IMR-90 (cell line): ENCODE data around the gene TMEM214. TPM values are rescaled to one million over a fixed set of nuclear protein-coding genes. Genes with fewer than 3 reads are reported as not detected.

Experiments used
- ATAC-seq: fragments of 200-7000 bp; cut with Tn5 transposase; 2 replicates; pipeline ENCODE4 v1.9.1; 2020; ENCODE audit warnings: low read depth, mild to moderate bottlenecking, moderate library complexity
- BruUV-seq: library from RNA; stranded (reverse); fragments of 400-500 nt; replicated peaks from 2 replicates; lab custom pipeline; 2021; lab: Mats Ljungman, UMichigan
- CTCF ChIA-PET: fragments of 300-600 bp; formaldehyde crosslinking; extraction: SDS; loops from one replicate; lab custom pipeline; 2021; ENCODE audit warnings: antibody characterized with exemption; lab: Yijun Ruan, JAX
- POLR2A ChIA-PET: fragments of 300-600 bp; sonication (Branson Sonifier 250); formaldehyde crosslinking; loops from one replicate; lab custom pipeline; 2022; ENCODE audit warnings: antibody characterized with exemption; ENCODE audit not compliant: unreplicated experiment; lab: Charles Lee
- DNase-seq: peaks from one replicate; pipeline ENCODE4 v3.0.0; 2013
- H2AFZ ChIP-seq: replicated peaks from 2 replicates; pipeline ENCODE3; 2013; ENCODE audit warnings: low read length, mild to moderate bottlenecking; ENCODE audit not compliant: poor library complexity
- H2AK5ac ChIP-seq: 2 replicates; pipeline ENCODE4 v1.6.1; 2013; ENCODE audit warnings: low read depth, low read length, inconsistent platforms
- H2AK9ac ChIP-seq: replicated peaks from 2 replicates; pipeline ENCODE3; 2013; ENCODE audit warnings: mild to moderate bottlenecking, low read depth, low read length, moderate library complexity; ENCODE audit not compliant: poor library complexity
- H2BK120ac ChIP-seq: 2 replicates; pipeline ENCODE4 v1.6.1; 2013; ENCODE audit warnings: low read depth, low read length, inconsistent platforms
- H2BK15ac ChIP-seq: 3 replicates; pipeline ENCODE4 v1.6.1; 2013; ENCODE audit warnings: low read depth, low read length, inconsistent platforms
- H2BK20ac ChIP-seq: 2 replicates; pipeline ENCODE4 v1.6.1; 2013; ENCODE audit warnings: low read depth, mild to moderate bottlenecking, inconsistent platforms, low read length, moderate library complexity
- H2BK5ac ChIP-seq: 2 replicates; pipeline ENCODE4 v1.6.1; 2013; ENCODE audit warnings: mild to moderate bottlenecking, low read depth, low read length, inconsistent platforms; ENCODE audit not compliant: poor library complexity, severe bottlenecking
- H3K14ac ChIP-seq: replicated peaks from 2 replicates; pipeline ENCODE4 v1.6.1; 2013; ENCODE audit warnings: low read depth, low read length, inconsistent platforms
- H3K18ac ChIP-seq: 2 replicates; pipeline ENCODE4 v1.6.1; 2013; ENCODE audit warnings: low read depth, low read length, control low read depth
- H3K23ac ChIP-seq: 2 replicates; pipeline ENCODE4 v1.6.1; 2013; ENCODE audit warnings: low read depth, low read length, inconsistent platforms
- H3K27ac ChIP-seq: 2 replicates; pipeline ENCODE4 v1.5.1; 2013; ENCODE audit warnings: mild to moderate bottlenecking, control low read depth, low read length; ENCODE audit not compliant: insufficient read depth
- H3K27me3 ChIP-seq: 2 replicates; pipeline ENCODE4 v1.6.1; 2013; ENCODE audit warnings: low read length; ENCODE audit not compliant: control insufficient read depth, insufficient read depth
- H3K36me3 ChIP-seq: 2 replicates; pipeline ENCODE4 v1.6.1; 2013; ENCODE audit warnings: low read length, mixed read lengths; ENCODE audit not compliant: control insufficient read depth, insufficient read depth
- H3K4ac ChIP-seq: 2 replicates; pipeline ENCODE4 v1.6.1; 2013; ENCODE audit warnings: low read depth, low read length, inconsistent platforms
- H3K4me1 ChIP-seq: 2 replicates; pipeline ENCODE4 v1.6.1; 2013; ENCODE audit warnings: low read length, mixed read lengths; ENCODE audit not compliant: control insufficient read depth, insufficient read depth
- H3K4me2 ChIP-seq: 2 replicates; pipeline ENCODE4 v1.6.1; 2013; ENCODE audit warnings: low read depth, mild to moderate bottlenecking, control low read depth, low read length, moderate library complexity
- H3K4me3 ChIP-seq: 2 replicates; pipeline ENCODE4 v1.5.1; 2013; ENCODE audit warnings: low read depth, mild to moderate bottlenecking, control low read depth, low read length, moderate library complexity; ENCODE audit not compliant: insufficient read depth
- H3K56ac ChIP-seq: 2 replicates; pipeline ENCODE4 v1.6.1; 2013; ENCODE audit warnings: low read length, inconsistent platforms; ENCODE audit not compliant: insufficient read depth; ENCODE audit errors: extremely low read depth
- H3K79me1 ChIP-seq, 2 experiments: 2 replicates each; pipeline ENCODE4 v1.6.1; 2013; ENCODE audit warnings: low read length in 2 of 2, inconsistent platforms in 1 of 2, low read depth in 1 of 2
- H3K9ac ChIP-seq: 2 replicates; pipeline ENCODE4 v1.6.1; 2013; ENCODE audit warnings: low read depth, low read length, control low read depth
- H3K9me1 ChIP-seq: 2 replicates; pipeline ENCODE4 v1.6.1; 2013; ENCODE audit warnings: low read length, inconsistent platforms; ENCODE audit not compliant: insufficient read depth
- H3K9me3 ChIP-seq: 2 replicates; pipeline ENCODE4 v1.6.1; 2013; ENCODE audit warnings: low read length; ENCODE audit not compliant: control insufficient read depth, insufficient read depth
- H4K20me1 ChIP-seq: 2 replicates; pipeline ENCODE4 v1.6.1; 2013; ENCODE audit warnings: low read length, inconsistent platforms; ENCODE audit not compliant: insufficient read depth
- H4K5ac ChIP-seq: 2 replicates; pipeline ENCODE4 v1.6.1; 2013; ENCODE audit warnings: mild to moderate bottlenecking, low read depth, low read length, control low read depth
- H4K8ac ChIP-seq, 2 experiments: 2 replicates each; pipeline ENCODE4 v1.6.1; 2013; ENCODE audit warnings: low read depth in 2 of 2, low read length in 2 of 2, control low read depth in 1 of 2, inconsistent platforms in 1 of 2
- H4K91ac ChIP-seq: 2 replicates; pipeline ENCODE4 v1.6.1; 2013; ENCODE audit warnings: low read depth, low read length, inconsistent platforms; ENCODE audit not compliant: insufficient read depth
- FOS ChIP-seq: fragments of 150-350 bp; IDR thresholded peaks from 2 replicates; pipeline ENCODE4 v1.6.1; 2016; ENCODE audit warnings: low read depth, low read length
- RAD21 ChIP-seq: IDR thresholded peaks from 2 replicates; pipeline ENCODE4 v1.6.1; 2012; ENCODE audit warnings: low read length, improper control_type of control experiment
- RFX5 ChIP-seq: IDR thresholded peaks from 2 replicates; pipeline ENCODE4 v1.8.0; 2012; ENCODE audit warnings: low read depth, mild to moderate bottlenecking, low read length, moderate library complexity
- WGBS, 2 experiments: methylation state at CpG; one replicate each; pipeline versions ENCODE4 v1.1.5 to v1.1.7; 2013; ENCODE audit warnings: missing lambda C conversion rate in 2 of 2; ENCODE audit not compliant: insufficient read length in 1 of 2; ENCODE audit errors: extremely low coverage in 2 of 2; 5-methylcytosine and 5-hydroxymethylcytosine counted together
- dilution Hi-C: fragments of 300-500 bp; cut with HindIII; formaldehyde crosslinking; loops from one replicate; pipeline ENCODE4 v1.14.3; 2018; ENCODE audit warnings: low sequenced_read_pairs; ENCODE audit not compliant: unreplicated experiment
- in situ Hi-C: fragments of 300-500 bp; cut with MboI; formaldehyde crosslinking; loops from 3 replicates; pipeline ENCODE4 v1.14.3; 2019; ENCODE audit warnings: low sequenced_read_pairs, inconsistent platforms, mixed read lengths
- intact Hi-C: fragments of 100-400 bp; cut with micrococcal nuclease; formaldehyde crosslinking; loops from 2 replicates; pipeline ENCODE4 v1.10.0; 2022
- polyA plus RNA-seq, 3 experiments: library from polyadenylated mRNA; depleted of rRNA; stranded (reverse); fragments of >200 nt; gene quantifications; 2 replicates each; pipeline ENCODE4 v1.2.3, GENCODE V29; 2012; ENCODE audit warnings: low replicate concordance in 1 of 3
- total RNA-seq: library from RNA; depleted of rRNA; stranded (reverse); fragments of >200 nt; gene quantifications from 2 replicates; pipeline ENCODE4 v1.2.3, GENCODE V29; 2012
- TF ChIP-seq, protein P1 (sequence below): fragments of 150-350 bp; IDR thresholded peaks from 2 replicates; pipeline ENCODE4 v1.6.1; 2017; ENCODE audit warnings: mild to moderate bottlenecking, antibody characterized with exemption, low read length, low read depth
- TF ChIP-seq, protein P2 (sequence below): conservative IDR thresholded peaks from 2 replicates; pipeline ENCODE4 v1.5.1; 2012; ENCODE audit warnings: mild to moderate bottlenecking, low read depth, low read length, improper control_type of control experiment

The TMEM214 gene
- total and polyA plus RNA-seq, 2 of the 4 experiments (the other 2 are of a cell fraction), result 32.1 to 121 TPM

DNA sequence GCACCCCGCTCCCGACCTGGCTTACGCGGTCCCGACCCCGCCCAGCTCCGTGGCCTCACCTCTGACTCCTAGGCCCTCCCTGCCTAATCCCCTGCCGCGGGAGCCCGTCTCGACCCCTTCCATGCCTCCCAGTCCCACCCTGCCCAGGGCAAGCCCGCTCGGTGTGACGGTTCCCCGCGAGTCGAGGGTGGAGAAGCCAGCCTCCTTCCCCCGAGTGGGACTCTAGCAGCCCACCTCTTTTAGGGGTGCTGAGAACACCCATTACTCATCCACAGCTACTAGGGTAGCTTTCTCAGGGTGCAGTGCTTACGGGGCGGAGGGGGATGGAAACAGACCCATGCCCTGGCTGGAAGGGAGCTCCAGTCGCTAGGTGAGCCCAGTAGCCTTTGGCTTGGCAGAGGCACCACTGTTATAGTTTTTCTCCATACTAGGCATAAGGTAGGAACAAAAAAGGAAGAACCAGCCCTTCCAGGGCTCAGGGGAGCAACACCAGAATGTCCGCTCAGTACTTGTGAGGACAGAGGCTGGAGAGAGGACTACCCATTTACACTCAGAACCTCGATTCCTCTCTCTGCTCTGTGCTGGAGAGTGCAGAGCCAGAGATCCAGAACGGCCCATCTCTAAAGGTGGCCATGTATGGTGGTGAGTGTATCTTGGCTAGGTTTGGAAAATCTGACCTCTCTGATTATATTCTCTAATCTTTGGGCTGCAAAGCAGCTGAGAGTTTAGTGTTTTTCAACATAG lies 19.3 kb downstream of the TMEM214 start:
- Histone ChIP-seq H3K4ac (peak overlapping the region; percentile 58), H2BK120ac (0 out of 2 replicates have a peak overlapping the region, but pooled peaks have one; percentile 12), H3K4me2 (peak overlapping the region; percentile 96), H3K4me1 (peaks cover 5% of the 10 kb centered on the region), H3K9ac (peak overlapping the region; percentile 83), H4K20me1 (peaks cover 13% of the 10 kb centered on the region), H3K9me1 (peaks cover 9% of the 10 kb centered on the region), H3K9me3 (no peaks in the 10 kb centered on the region), H2BK5ac (peak overlapping the region; percentile 8), H3K14ac (peak overlapping the region; percentile 77), H4K8ac (peak overlapping the region; percentile 22 to 85; a peak in 2 of 4 replicates), H3K36me3 (peaks cover 22% of the 10 kb centered on the region), H3K4me3 (peak overlapping the region; percentile 53), H3K18ac (no peak overlapping the region; the same call in 1 of the 2 replicates), H4K91ac (peak overlapping the region; percentile 30), H2BK15ac (no peak overlapping the region), H3K23ac (peak overlapping the region; percentile 72; the same call in 1 of the 2 replicates), H2AK9ac (peak overlapping the region; percentile 75), H3K56ac (0 out of 2 replicates have a peak overlapping the region, but pooled peaks have one; percentile 52), H3K27ac (peak overlapping the region; percentile 78), H4K5ac (peak overlapping the region; percentile 52), H2BK20ac (no peak overlapping the region), H3K79me1 (peaks cover 0 to 24% of the 10 kb centered on the region in 2 experiments; a peak in 2 of 4 replicates), H2AK5ac (peak overlapping the region; percentile 47), H3K27me3 (no peaks in the 10 kb centered on the region), H2AFZ (peak overlapping the region; percentile 87)
- 8% methylated on average over 5 of the region's 24 CpGs; no CpG with 5 or more reads in 1 of the 2 experiments for WGBS, 2 experiments
- CTCF ChIA-PET, result interaction anchor here (0.7 kb wide), 1 partner anchor 127 kb away, joined by 3 read pairs; no protein-coding TSS in a partner anchor
- ATAC-seq, result peak; percentile 0; the same call in 1 of the 2 replicates
- intact Hi-C loops, result loop anchor here (2.0 kb wide), 1 partner anchor 19 kb away; the partner anchor contains the start of gene OST4
- in situ Hi-C loops, result no loop called here
- no TSS peak for BruUV-seq
- no peak for DNase-seq
- dilution Hi-C loops, result no loop called here
- TF ChIP-seq, protein P1, sequence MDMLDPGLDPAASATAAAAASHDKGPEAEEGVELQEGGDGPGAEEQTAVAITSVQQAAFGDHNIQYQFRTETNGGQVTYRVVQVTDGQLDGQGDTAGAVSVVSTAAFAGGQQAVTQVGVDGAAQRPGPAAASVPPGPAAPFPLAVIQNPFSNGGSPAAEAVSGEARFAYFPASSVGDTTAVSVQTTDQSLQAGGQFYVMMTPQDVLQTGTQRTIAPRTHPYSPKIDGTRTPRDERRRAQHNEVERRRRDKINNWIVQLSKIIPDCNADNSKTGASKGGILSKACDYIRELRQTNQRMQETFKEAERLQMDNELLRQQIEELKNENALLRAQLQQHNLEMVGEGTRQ, result no peak
- TF ChIP-seq RFX5 (no peak), RAD21 (no peak), FOS (no peak)
- TF ChIP-seq, protein P2, sequence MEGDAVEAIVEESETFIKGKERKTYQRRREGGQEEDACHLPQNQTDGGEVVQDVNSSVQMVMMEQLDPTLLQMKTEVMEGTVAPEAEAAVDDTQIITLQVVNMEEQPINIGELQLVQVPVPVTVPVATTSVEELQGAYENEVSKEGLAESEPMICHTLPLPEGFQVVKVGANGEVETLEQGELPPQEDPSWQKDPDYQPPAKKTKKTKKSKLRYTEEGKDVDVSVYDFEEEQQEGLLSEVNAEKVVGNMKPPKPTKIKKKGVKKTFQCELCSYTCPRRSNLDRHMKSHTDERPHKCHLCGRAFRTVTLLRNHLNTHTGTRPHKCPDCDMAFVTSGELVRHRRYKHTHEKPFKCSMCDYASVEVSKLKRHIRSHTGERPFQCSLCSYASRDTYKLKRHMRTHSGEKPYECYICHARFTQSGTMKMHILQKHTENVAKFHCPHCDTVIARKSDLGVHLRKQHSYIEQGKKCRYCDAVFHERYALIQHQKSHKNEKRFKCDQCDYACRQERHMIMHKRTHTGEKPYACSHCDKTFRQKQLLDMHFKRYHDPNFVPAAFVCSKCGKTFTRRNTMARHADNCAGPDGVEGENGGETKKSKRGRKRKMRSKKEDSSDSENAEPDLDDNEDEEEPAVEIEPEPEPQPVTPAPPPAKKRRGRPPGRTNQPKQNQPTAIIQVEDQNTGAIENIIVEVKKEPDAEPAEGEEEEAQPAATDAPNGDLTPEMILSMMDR, result no peak
- POLR2A ChIA-PET, result no interaction called here
